Activated naive CD8-positive, alpha-beta T cell treated with anti-CD3 and anti-CD28 coated beads for 36 hours (primary cell): ENCODE data around the gene TTC21A. TPM values are rescaled to one million over a fixed set of nuclear protein-coding genes. Genes with fewer than 3 reads are reported as not detected.

Experiments used
- DNase-seq: peaks from one replicate; pipeline ENCODE4 v3.0.0; 2021
- H3K27ac Mint-ChIP-seq: one replicate; pipeline ENCODE4 v1.8.0; 2022; ENCODE audit warnings: mild to moderate bottlenecking, moderate library complexity, mixed read lengths
- H3K27me3 Mint-ChIP-seq: one replicate; pipeline ENCODE4 v1.8.0; 2022; ENCODE audit warnings: mild to moderate bottlenecking, mixed read lengths
- H3K36me3 Mint-ChIP-seq: one replicate; pipeline ENCODE4 v1.8.0; 2021; ENCODE audit warnings: mild to moderate bottlenecking, mixed read lengths
- H3K4me1 Mint-ChIP-seq: one replicate; pipeline ENCODE4 v1.8.0; 2021; ENCODE audit warnings: mixed read lengths
- H3K4me3 Mint-ChIP-seq: one replicate; pipeline ENCODE4 v1.8.0; 2022; ENCODE audit warnings: mild to moderate bottlenecking, moderate library complexity, mixed read lengths
- H3K9me3 Mint-ChIP-seq: one replicate; pipeline ENCODE4 v1.8.0; 2022; ENCODE audit warnings: mixed read lengths
- total RNA-seq, 2 experiments: library from RNA; stranded (reverse); gene quantifications; one replicate each; pipeline ENCODE4 v1.2.3, GENCODE V29; 2021

TTC21A gene
- total RNA-seq, 2 experiments from 2014 or later, result 0.42 to 0.78 TPM

GRCh38 chr3:39181408-39182335 lies 74.2 kb downstream of the TTC21A start:
- H3K27me3 Mint-ChIP-seq, result no peaks in the 10 kb centered on the region

DNA sequence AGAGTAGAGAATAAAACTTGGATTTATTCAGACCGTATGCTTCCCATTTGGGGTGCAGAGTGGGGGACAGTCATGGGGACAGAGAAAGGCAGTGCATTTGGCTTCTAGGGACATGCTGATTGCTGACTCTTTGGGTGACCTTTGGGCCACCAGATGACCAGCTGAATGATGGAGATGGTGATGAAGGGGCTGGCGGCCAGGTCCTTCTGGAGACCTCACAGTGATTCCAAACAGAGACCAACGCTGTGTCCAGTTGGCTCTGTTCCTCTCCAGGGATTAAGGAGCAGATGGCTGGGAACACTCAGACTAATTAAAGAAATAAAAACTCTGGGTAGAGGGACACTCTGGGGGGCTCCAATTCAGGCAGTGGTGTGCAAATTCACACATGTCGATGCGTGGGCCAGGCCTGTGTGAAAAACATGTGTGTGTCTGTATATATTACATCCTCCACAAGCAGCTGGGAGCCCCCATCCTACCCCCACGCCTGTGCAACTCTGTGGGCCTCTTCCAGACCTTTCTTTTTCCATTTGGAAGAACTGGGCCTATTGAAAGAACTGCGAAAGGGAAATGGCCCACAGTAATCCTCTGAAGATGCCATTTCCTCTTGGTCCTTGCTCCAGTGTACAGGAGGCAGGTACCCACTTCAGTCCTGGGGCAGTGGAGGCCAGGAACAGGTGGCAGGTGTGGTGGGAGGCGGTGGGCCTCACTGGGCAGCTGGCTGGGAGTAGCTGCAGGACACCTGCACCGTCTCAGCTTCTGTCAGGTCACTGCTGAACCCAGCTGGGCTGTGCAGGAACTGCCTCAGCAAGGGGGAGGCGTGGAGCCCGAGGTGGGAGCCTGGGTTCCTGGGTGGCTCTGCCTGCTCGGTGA lies 76.0 kb downstream of the TTC21A start:
- no peak overlapping the region for H3K27ac Mint-ChIP-seq

More at GRCh38 chr3:39181408-39182335, 74.2 kb downstream of the TTC21A start:
- H3K36me3 Mint-ChIP-seq, result no peaks in the 10 kb centered on the region
- peaks cover 37% of the 10 kb centered on the region for H3K4me1 Mint-ChIP-seq
- peak overlapping the region; percentile 71 for H3K4me3 Mint-ChIP-seq
- H3K27ac Mint-ChIP-seq, result peak overlapping the region; percentile 68
- H3K9me3 Mint-ChIP-seq, result no peaks in the 10 kb centered on the region
- DNase-seq, result no peak

DNA sequence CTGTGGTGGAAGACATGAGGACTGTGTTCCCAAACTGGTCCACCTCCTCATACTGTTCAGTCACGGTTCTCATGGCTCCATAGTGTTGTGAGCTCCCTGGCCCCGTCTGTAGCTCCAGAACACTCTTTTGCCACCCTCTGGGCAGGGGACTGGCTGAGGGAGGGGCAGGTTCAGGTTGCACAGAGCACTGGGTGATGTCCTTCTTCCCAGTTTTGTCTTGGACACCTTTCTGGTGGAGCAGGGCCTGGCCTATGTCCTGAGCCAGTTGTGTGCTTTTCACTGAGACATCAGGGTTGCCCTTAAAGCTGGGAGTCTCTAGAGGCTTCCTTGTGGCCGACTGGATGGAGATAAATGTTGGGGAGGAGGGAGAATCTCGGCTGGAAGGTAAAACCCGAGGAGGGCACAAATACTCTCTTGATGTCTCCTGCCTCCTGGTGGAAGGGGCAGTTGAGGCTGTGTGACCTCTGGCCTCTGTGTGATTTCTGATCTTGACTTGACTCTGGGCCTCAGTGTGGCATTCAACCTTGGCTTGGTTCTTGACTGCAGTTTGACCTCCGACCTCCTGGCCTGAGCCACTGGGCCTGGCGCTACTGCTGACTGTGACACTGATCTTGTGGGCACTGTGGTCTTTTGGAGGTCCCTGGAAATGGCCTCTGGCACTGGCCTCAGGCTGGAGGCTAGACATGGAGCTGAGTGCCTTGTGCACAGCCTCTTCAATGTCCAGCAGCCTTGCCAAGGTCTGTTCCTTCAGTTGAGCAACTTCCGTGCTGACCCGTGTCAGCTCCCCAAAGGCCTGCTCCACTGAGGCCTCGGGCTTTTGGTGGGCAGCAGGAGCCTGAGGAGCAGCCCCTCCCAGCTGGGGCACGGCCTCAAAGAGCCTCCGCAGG lies 76.8 kb downstream of the TTC21A start:
- no peak overlapping the region for H3K4me3 Mint-ChIP-seq
- no peak overlapping the region for H3K27ac Mint-ChIP-seq
- H3K36me3 Mint-ChIP-seq, result no peaks in the 10 kb centered on the region
- no peak for DNase-seq
- no peaks in the 10 kb centered on the region for H3K9me3 Mint-ChIP-seq
- H3K4me1 Mint-ChIP-seq, result peaks cover 19% of the 10 kb centered on the region
- H3K27me3 Mint-ChIP-seq, result no peaks in the 10 kb centered on the region

More for the DNA sequence above, 76.0 kb downstream of the TTC21A start:
- no peaks in the 10 kb centered on the region for H3K27me3 Mint-ChIP-seq
- H3K4me3 Mint-ChIP-seq, result no peak overlapping the region
- H3K4me1 Mint-ChIP-seq, result peaks cover 27% of the 10 kb centered on the region
- H3K36me3 Mint-ChIP-seq, result no peaks in the 10 kb centered on the region
- no peak for DNase-seq
- no peaks in the 10 kb centered on the region for H3K9me3 Mint-ChIP-seq

DNA sequence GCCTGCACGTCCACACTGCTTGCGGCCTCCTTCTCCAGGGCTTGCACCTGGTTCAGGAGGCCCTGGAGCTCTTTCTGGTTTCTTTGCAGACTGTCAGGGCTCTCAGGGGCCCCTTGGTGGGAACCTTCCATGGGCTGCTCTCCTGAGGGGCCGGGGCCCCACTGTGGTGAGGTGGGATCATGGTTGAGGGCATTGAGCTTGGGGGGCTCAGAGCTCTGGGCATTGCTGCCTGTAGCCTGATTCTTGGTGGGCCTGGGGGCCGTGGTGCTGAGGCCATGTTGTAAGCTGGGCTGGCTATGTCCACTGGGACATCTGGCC lies 77.4 kb downstream of the TTC21A start:
- DNase-seq, result no peak
- no peaks in the 10 kb centered on the region for H3K36me3 Mint-ChIP-seq

GRCh38 chr3:39185326-39185958 lies 78.0 kb downstream of the TTC21A start:
- Mint-ChIP-seq H3K4me1 (peaks cover 12% of the 10 kb centered on the region), H3K9me3 (no peaks in the 10 kb centered on the region), H3K4me3 (no peak overlapping the region), H3K27ac (no peak overlapping the region), H3K36me3 (no peaks in the 10 kb centered on the region), H3K27me3 (no peaks in the 10 kb centered on the region)
- no peak for DNase-seq

More for the DNA sequence above, 77.4 kb downstream of the TTC21A start:
- Mint-ChIP-seq H3K9me3 (no peaks in the 10 kb centered on the region), H3K27me3 (no peaks in the 10 kb centered on the region), H3K27ac (no peak overlapping the region), H3K4me3 (no peak overlapping the region), H3K4me1 (peaks cover 17% of the 10 kb centered on the region)

- DNase-seq, result no peak
- peaks cover 11% of the 10 kb centered on the region for H3K4me1 Mint-ChIP-seq
- no peaks in the 10 kb centered on the region for H3K27me3 Mint-ChIP-seq
- no peaks in the 10 kb centered on the region for H3K9me3 Mint-ChIP-seq
- no peak overlapping the region for H3K27ac Mint-ChIP-seq
- no peaks in the 10 kb centered on the region for H3K36me3 Mint-ChIP-seq
- no peak overlapping the region for H3K4me3 Mint-ChIP-seq
Measured at GRCh38 chr3:39185959-39186691, 78.6 kb downstream of the TTC21A start.

DNA sequence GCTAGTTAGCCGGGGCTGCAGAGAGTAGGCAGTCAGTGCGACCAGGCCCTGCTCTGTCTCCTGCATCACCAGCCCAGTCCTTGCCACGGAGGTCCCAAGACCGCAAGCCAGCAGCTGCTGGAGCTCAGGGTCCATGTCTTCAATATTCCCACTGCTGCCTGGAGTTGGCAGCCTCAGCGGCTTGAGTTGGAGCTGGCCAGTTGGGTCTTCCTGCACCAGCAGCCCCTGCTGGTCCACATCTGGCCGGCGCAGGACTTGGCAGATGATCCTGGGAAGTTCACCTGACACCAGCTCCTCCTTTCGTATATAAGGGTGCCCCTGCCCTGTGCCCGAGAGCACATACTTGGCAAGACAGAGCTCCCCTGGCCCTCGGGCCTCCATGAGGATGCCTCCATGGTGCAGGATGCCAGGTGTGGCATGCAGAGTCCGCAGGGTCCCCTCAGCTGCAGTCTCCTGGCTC lies 79.2 kb downstream of the TTC21A start:
- H3K9me3 Mint-ChIP-seq, result no peaks in the 10 kb centered on the region
- H3K27ac Mint-ChIP-seq, result no peak overlapping the region
- no peaks in the 10 kb centered on the region for H3K27me3 Mint-ChIP-seq
- no peaks in the 10 kb centered on the region for H3K36me3 Mint-ChIP-seq
- no peak for DNase-seq
- H3K4me3 Mint-ChIP-seq, result no peak overlapping the region
- peaks cover 11% of the 10 kb centered on the region for H3K4me1 Mint-ChIP-seq

DNA sequence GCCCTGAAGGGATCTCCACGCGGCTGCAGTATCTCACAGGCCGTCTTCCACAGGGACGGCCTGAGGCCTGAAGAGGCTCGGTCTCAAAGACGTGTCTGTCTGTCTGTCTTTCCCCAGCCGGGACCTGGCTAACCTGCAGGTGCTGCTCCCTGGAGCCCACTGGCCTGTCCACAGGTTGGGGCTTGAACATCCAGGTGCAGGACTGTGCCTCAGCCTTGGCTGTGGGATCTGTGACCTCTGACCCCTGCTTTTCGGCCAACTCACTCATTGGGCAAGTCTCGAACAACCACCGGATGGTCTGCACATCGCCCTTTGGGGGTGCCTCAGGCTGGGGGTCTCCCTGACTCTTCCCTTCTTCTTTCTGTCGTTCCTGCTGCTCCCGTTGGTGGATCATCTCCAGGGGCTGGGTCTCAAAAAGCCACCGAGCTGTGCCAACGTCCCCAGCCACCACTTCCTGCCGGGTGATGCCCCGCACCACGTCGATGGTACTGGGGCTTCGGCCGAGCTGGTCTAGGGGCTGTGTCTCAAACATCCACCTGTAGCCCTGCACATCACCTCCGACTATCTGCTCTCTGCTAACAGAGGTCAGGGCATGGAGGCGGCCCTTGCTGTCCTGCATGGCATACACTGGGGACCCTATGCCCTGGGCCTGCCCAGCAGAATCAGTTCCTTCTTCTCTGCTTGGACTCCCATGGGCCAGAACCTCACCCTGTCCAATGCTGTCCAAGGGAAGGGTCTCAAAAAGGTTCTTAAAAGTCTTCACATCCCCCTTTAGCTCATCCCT lies 80.1 kb downstream of the TTC21A start:
- Mint-ChIP-seq H3K36me3 (no peaks in the 10 kb centered on the region), H3K27ac (no peak overlapping the region), H3K4me3 (no peak overlapping the region), H3K9me3 (no peaks in the 10 kb centered on the region), H3K27me3 (no peaks in the 10 kb centered on the region), H3K4me1 (peaks cover 16% of the 10 kb centered on the region)
- no peak for DNase-seq

Other genes with a start within 250 kb of the TTC21A start
- gene SCN11A, start 55.7 kb upstream of the TTC21A start, total RNA-seq, result under 1 TPM; 0.08 to 0.12 TPM
- gene WDR48, start 55.7 kb upstream of the TTC21A start, total RNA-seq, result 10 to 100 TPM; 38.4 to 41.0 TPM
- 10 to 100 TPM; 11.5 to 11.9 TPM for gene GORASP1, start 53 bp upstream of the TTC21A start, total RNA-seq
- gene CSRNP1, start 45.9 kb downstream of the TTC21A start, total RNA-seq, result 10 to 100 TPM; 53.4 to 54.8 TPM
- gene XIRP1, start 84.9 kb downstream of the TTC21A start, total RNA-seq, result under 1 TPM; 0.66 to 0.91 TPM
- under 1 TPM; 0.08 to 0.25 TPM for gene CX3CR1, start 172.4 kb downstream of the TTC21A start, total RNA-seq
- gene CCR8, start 222.0 kb downstream of the TTC21A start, total RNA-seq, result not detected